Neural progenitor cell (in vitro differentiated cells): Measurements from ENCODE around the gene RGS14. TPM values are rescaled to one million over a fixed set of nuclear protein-coding genes. Genes with fewer than 3 reads are reported as not detected.

Source experiments
- DNase-seq: peaks from one replicate; pipeline ENCODE4 v3.0.0-alpha.2; 2016; ENCODE audit warnings: low spot score
- H2AFZ ChIP-seq: fragments of 200-600 bp; sonication (generic); replicated peaks from 2 replicates; pipeline ENCODE4 v1.6.1; 2016; ENCODE audit warnings: antibody characterized with exemption
- H3F3A ChIP-seq: fragments of 200-600 bp; sonication (generic); 2 replicates; pipeline ENCODE4 v1.6.1; 2016; ENCODE audit warnings: antibody characterized with exemption, low read depth
- H3K27ac ChIP-seq: fragments of 200-600 bp; sonication (generic); 2 replicates; pipeline ENCODE4 v1.5.1; 2016; ENCODE audit warnings: mild to moderate bottlenecking
- H3K27me3 ChIP-seq: fragments of 200-600 bp; sonication (generic); 2 replicates; pipeline ENCODE4 v1.6.1; 2016; ENCODE audit warnings: mild to moderate bottlenecking, moderate library complexity
- H3K36me3 ChIP-seq: fragments of 200-600 bp; sonication (generic); 2 replicates; pipeline ENCODE4 v1.5.1; 2016
- H3K4me1 ChIP-seq: fragments of 200-600 bp; sonication (generic); 2 replicates; pipeline ENCODE4 v1.6.1; 2016; ENCODE audit warnings: mixed run types
- H3K4me2 ChIP-seq: fragments of 200-600 bp; sonication (generic); 2 replicates; pipeline ENCODE4 v1.6.1; 2016
- H3K4me3 ChIP-seq: fragments of 200-600 bp; sonication (generic); 2 replicates; pipeline ENCODE4 v1.5.1; 2016
- H3K79me2 ChIP-seq: fragments of 200-600 bp; sonication (generic); 2 replicates; pipeline ENCODE4 v1.6.1; 2016; ENCODE audit warnings: low read depth
- H3K9ac ChIP-seq: fragments of 200-600 bp; sonication (generic); 2 replicates; pipeline ENCODE4 v1.6.1; 2016
- H3K9me3 ChIP-seq: fragments of 200-600 bp; sonication (generic); 2 replicates; pipeline ENCODE4 v1.5.1; 2016; ENCODE audit warnings: low read depth
- H4K20me1 ChIP-seq: fragments of 200-600 bp; sonication (generic); 2 replicates; pipeline ENCODE4 v1.6.1; 2016; ENCODE audit warnings: low read depth
- H3K27ac Mint-ChIP-seq: 3 replicates; pipeline ENCODE4 v1.8.0; 2021; ENCODE audit warnings: mixed read lengths
- H3K27me3 Mint-ChIP-seq: 2 replicates; pipeline ENCODE4 v1.8.0; 2022; ENCODE audit warnings: low read depth, mild to moderate bottlenecking, inconsistent platforms, moderate library complexity, mixed read lengths; ENCODE audit not compliant: insufficient read depth
- H3K36me3 Mint-ChIP-seq: 3 replicates; pipeline ENCODE4 v1.8.0; 2021; ENCODE audit warnings: mixed read lengths
- H3K4me1 Mint-ChIP-seq: 3 replicates; pipeline ENCODE4 v1.8.0; 2021; ENCODE audit warnings: mixed read lengths
- H3K4me3 Mint-ChIP-seq: 3 replicates; pipeline ENCODE4 v1.8.0; 2021; ENCODE audit warnings: mild to moderate bottlenecking, moderate library complexity, mixed read lengths
- H3K9me3 Mint-ChIP-seq: 3 replicates; pipeline ENCODE4 v1.8.0; 2020; ENCODE audit warnings: mixed read lengths
- CTCF ChIP-seq: fragments of 200-600 bp; sonication (generic); IDR thresholded peaks from 2 replicates; pipeline ENCODE4 v1.5.1; 2017; ENCODE audit warnings: antibody characterized with exemption, mild to moderate bottlenecking
- EZH2 ChIP-seq: fragments of 200-600 bp; sonication (generic); IDR thresholded peaks from 2 replicates; pipeline ENCODE4 v1.6.1; 2017; ENCODE audit warnings: antibody characterized with exemption, mild to moderate bottlenecking, moderate library complexity
- EZH2phosphoT487 ChIP-seq: fragments of 200-600 bp; sonication (generic); IDR thresholded peaks from 2 replicates; pipeline ENCODE4 v1.6.1; 2017; ENCODE audit warnings: antibody characterized with exemption
- total RNA-seq: library from RNA; depleted of rRNA; stranded (reverse); fragments of >200 nt; gene quantifications from 2 replicates; pipeline ENCODE4 v1.2.3, GENCODE V29; 2015; ENCODE audit warnings: low replicate concordance

RGS14 gene
- total RNA-seq, 1 donor from 2014 or later: 3.2 TPM

DNA sequence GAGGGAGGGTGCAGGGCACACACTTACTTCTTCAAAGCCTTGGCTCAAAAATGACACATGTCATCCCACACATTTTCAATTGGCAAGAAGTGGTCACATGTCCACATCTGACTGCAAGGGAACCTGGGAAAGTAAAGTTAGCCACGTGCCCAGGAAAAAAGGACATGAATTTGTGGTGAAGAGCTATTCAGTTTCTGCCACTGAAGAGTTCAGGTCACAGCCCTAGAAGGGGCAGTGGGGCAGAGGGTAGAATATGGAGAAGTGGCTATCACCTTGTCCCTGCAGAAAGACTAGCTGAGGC lies 1.9 kb upstream of the RGS14 start:
- Mint-ChIP-seq H3K27me3 (peaks cover 17% of the 10 kb centered on the region), H3K4me1 (peaks cover 36% of the 10 kb centered on the region), H3K36me3 (no peaks in the 10 kb centered on the region), H3K27ac (no peak overlapping the region), H3K9me3 (peaks cover 2% of the 10 kb centered on the region), H3K4me3 (no peak overlapping the region)
- Histone ChIP-seq H3K79me2 (peaks cover 5% of the 10 kb centered on the region), H3K4me3 (no peak overlapping the region), H3K4me1 (peaks cover 4% of the 10 kb centered on the region), H2AFZ (no peak overlapping the region), H3K9me3 (no peaks in the 10 kb centered on the region), H3F3A (peaks cover 6% of the 10 kb centered on the region), H3K27me3 (peaks cover 9% of the 10 kb centered on the region), H4K20me1 (peaks cover under 1% of the 10 kb centered on the region), H3K36me3 (no peaks in the 10 kb centered on the region), H3K27ac (no peak overlapping the region), H3K4me2 (no peak overlapping the region), H3K9ac (no peak overlapping the region)
- no peak for DNase-seq
- TF ChIP-seq EZH2 (no peak), EZH2phosphoT487 (no peak), CTCF (no peak)

GRCh38 chr5:177356746-177357145 lies 978 bp upstream of the RGS14 start:
- H3K27ac ChIP-seq: no peak overlapping the region
- H3K9ac ChIP-seq: no peak overlapping the region
- Mint-ChIP-seq H3K27ac (no peak overlapping the region), H3K4me3 (peak overlapping the region; percentile 51), H3K36me3 (no peaks in the 10 kb centered on the region), H3K27me3 (peaks cover 20% of the 10 kb centered on the region), H3K9me3 (peaks cover 2% of the 10 kb centered on the region), H3K4me1 (peaks cover 30% of the 10 kb centered on the region)
- H2AFZ ChIP-seq: no peak overlapping the region
- TF ChIP-seq EZH2 (no peak), CTCF (no peak), EZH2phosphoT487 (no peak)
- H3K4me1 ChIP-seq: peaks cover 4% of the 10 kb centered on the region
- no peaks in the 10 kb centered on the region for H3K36me3 ChIP-seq
- no peak for DNase-seq
- H3K4me2 ChIP-seq: no peak overlapping the region
- peaks cover 4% of the 10 kb centered on the region for H3F3A ChIP-seq
- no peaks in the 10 kb centered on the region for H3K79me2 ChIP-seq
- no peaks in the 10 kb centered on the region for H4K20me1 ChIP-seq
- H3K27me3 ChIP-seq: peaks cover 9% of the 10 kb centered on the region
- no peaks in the 10 kb centered on the region for H3K9me3 ChIP-seq
- H3K4me3 ChIP-seq: no peak overlapping the region

DNA sequence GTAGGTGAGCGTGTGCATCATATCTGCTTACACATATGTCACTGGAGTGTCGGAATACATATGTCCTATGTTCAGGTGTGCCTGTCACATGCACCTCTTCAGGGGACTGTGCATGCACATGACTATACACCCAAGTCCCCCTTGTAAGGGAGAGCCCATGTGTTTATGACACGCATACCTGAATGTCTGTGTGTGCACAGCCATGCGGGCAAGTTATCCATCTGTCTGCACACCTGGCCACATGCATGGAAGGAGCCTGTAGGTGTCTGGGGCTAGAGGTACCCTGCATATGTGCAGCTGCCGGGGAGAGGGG lies 622 bp upstream of the RGS14 start:
- no peak for DNase-seq
- H3K4me1 ChIP-seq: peaks cover 3% of the 10 kb centered on the region
- no peak overlapping the region for H3K4me2 ChIP-seq
- H3K9ac ChIP-seq: no peak overlapping the region
- H3K9me3 ChIP-seq: no peaks in the 10 kb centered on the region
- no peak overlapping the region for H2AFZ ChIP-seq
- H3K27ac Mint-ChIP-seq: peak overlapping the region; percentile 78
- peaks cover 22% of the 10 kb centered on the region for H3K27me3 Mint-ChIP-seq
- H3K27ac ChIP-seq: no peak overlapping the region
- peak overlapping the region; percentile 51 for H3K4me3 Mint-ChIP-seq
- H4K20me1 ChIP-seq: no peaks in the 10 kb centered on the region
- H3K27me3 ChIP-seq: peaks cover 12% of the 10 kb centered on the region
- peaks cover 5% of the 10 kb centered on the region for H3F3A ChIP-seq
- peaks cover 28% of the 10 kb centered on the region for H3K4me1 Mint-ChIP-seq
- no peaks in the 10 kb centered on the region for H3K36me3 Mint-ChIP-seq
- peaks cover 2% of the 10 kb centered on the region for H3K9me3 Mint-ChIP-seq
- no peak for TF ChIP-seq CTCF
- TF ChIP-seq EZH2phosphoT487: no peak
- TF ChIP-seq EZH2: no peak
- no peaks in the 10 kb centered on the region for H3K36me3 ChIP-seq
- no peaks in the 10 kb centered on the region for H3K79me2 ChIP-seq
- no peak overlapping the region for H3K4me3 ChIP-seq

- no peak overlapping the region for H2AFZ ChIP-seq
- peaks cover 21% of the 10 kb centered on the region for H3K27me3 ChIP-seq
Observed at GRCh38 chr5:177358370-177358819, 671 bp downstream of the RGS14 start.

More at GRCh38 chr5:177358370-177358819, 671 bp downstream of the RGS14 start:
- H3K4me2 ChIP-seq: no peak overlapping the region
- H3K27ac ChIP-seq: no peak overlapping the region
- peaks cover 2% of the 10 kb centered on the region for H3K9me3 Mint-ChIP-seq
- H3K4me1 Mint-ChIP-seq: peaks cover 37% of the 10 kb centered on the region
- H3K4me3 Mint-ChIP-seq: peak overlapping the region; percentile 48
- H4K20me1 ChIP-seq: no peaks in the 10 kb centered on the region
- peaks cover 10% of the 10 kb centered on the region for H3F3A ChIP-seq
- no peaks in the 10 kb centered on the region for H3K36me3 ChIP-seq
- no peak overlapping the region for H3K4me3 ChIP-seq
- no peaks in the 10 kb centered on the region for H3K79me2 ChIP-seq
- TF ChIP-seq EZH2 (no peak), EZH2phosphoT487 (no peak), CTCF (no peak)
- peaks cover 6% of the 10 kb centered on the region for H3K4me1 ChIP-seq
- H3K9ac ChIP-seq: no peak overlapping the region
- H3K27ac Mint-ChIP-seq: peak overlapping the region; percentile 78
- H3K9me3 ChIP-seq: no peaks in the 10 kb centered on the region
- H3K36me3 Mint-ChIP-seq: no peaks in the 10 kb centered on the region
- H3K27me3 Mint-ChIP-seq: peaks cover 23% of the 10 kb centered on the region
- DNase-seq: no peak
